Measurements from ENCODE around the gene S100A13. TPM values are rescaled to one million over a fixed set of nuclear protein-coding genes. Genes with fewer than 3 reads are reported as not detected.
"Not testable (repeated sequence)": the region's sequence is repeated elsewhere in the genome, so short reads cannot be mapped to it uniquely, and the experiment has no call there.

Gene S100A13
- total RNA-seq, 1 experiment from 2014 or later = 120 TPM

GRCh38 chr1:153577138-153577537 is 50.2 kb downstream of the S100A13 start:
- BruUV-seq (replicated peaks) = no TSS peak

GRCh38 chr1:153575497-153575896 is 51.8 kb downstream of the S100A13 start:
- H3K36me3 ChIP-seq (ENCODE audit: low read depth); DNase-seq; H3K27me3 ChIP-seq (ENCODE audit: insufficient read depth, low read depth); H3K9me2 ChIP-seq (ENCODE audit: insufficient read depth); POLR2A ChIA-PET (ENCODE audit: unreplicated experiment); CTCF ChIA-PET; H3K4me3 ChIP-seq; H3K9me3 ChIP-seq (ENCODE audit: insufficient read depth, low read depth); H2AFZ ChIP-seq; H3K4me2 ChIP-seq; H4K20me1 ChIP-seq (ENCODE audit: insufficient read depth); intact Hi-C loops (cut with micrococcal nuclease; ENCODE audit: unreplicated experiment); H3K27ac ChIP-seq; BruUV-seq (replicated peaks); H3K79me2 ChIP-seq (ENCODE audit: low read depth): not testable (repeated sequence)
- H3F3A ChIP-seq (ENCODE audit: insufficient read depth, low read depth) = peaks cover 18% of the 10 kb centered on the region; the same call in 1 of the 2 replicates
- H3K4me1 ChIP-seq (replicated peaks; ENCODE audit: insufficient read depth) = peaks cover 16% of the 10 kb centered on the region

More at GRCh38 chr1:153577138-153577537, 50.2 kb downstream of the S100A13 start:
- Histone ChIP-seq H3K79me2 (ENCODE audit: low read depth) (no peaks in the 10 kb centered on the region), H3K4me1 (replicated peaks; ENCODE audit: insufficient read depth) (peaks cover 16% of the 10 kb centered on the region), H2AFZ (no peak overlapping the region), H3K4me2 (no peak overlapping the region), H4K20me1 (ENCODE audit: insufficient read depth) (no peaks in the 10 kb centered on the region), H3K36me3 (ENCODE audit: low read depth) (no peaks in the 10 kb centered on the region), H3K9me3 (ENCODE audit: insufficient read depth, low read depth) (no peaks in the 10 kb centered on the region), H3F3A (ENCODE audit: insufficient read depth, low read depth) (peaks cover 18% of the 10 kb centered on the region; the same call in 1 of the 2 replicates), H3K9me2 (ENCODE audit: insufficient read depth) (no peaks in the 10 kb centered on the region), H3K4me3 (no peak overlapping the region), H3K27me3 (ENCODE audit: insufficient read depth, low read depth) (no peaks in the 10 kb centered on the region), H3K27ac (no peak overlapping the region)
- POLR2A ChIA-PET (ENCODE audit: unreplicated experiment) = interaction anchor here (0.6 to 0.8 kb wide), 2 partner anchors 10 to 346 kb away, joined by 4 to 12 read pairs; partner anchors contain the start of gene GATAD2B
- intact Hi-C loops (cut with micrococcal nuclease; ENCODE audit: unreplicated experiment) = no loop called here
- no peak for DNase-seq
- no peak for TF ChIP-seq EZH2 (IDR thresholded peaks at IDR 0.05; ENCODE audit: low read depth)
- CTCF ChIA-PET = interaction anchor here (1.2 kb wide), 1 partner anchor 50 kb away, joined by 11 read pairs; the partner anchor contains the start of gene S100A13

GRCh38 chr1:153575081-153575491 is 52.2 kb downstream of the S100A13 start:
- POLR2A ChIA-PET (ENCODE audit: unreplicated experiment); H4K20me1 ChIP-seq (ENCODE audit: insufficient read depth); BruUV-seq (replicated peaks); H3K36me3 ChIP-seq (ENCODE audit: low read depth); H3K4me2 ChIP-seq; CTCF ChIA-PET; H3K9me3 ChIP-seq (ENCODE audit: insufficient read depth, low read depth); H3K4me3 ChIP-seq; H3K79me2 ChIP-seq (ENCODE audit: low read depth); H2AFZ ChIP-seq; DNase-seq; H3K9me2 ChIP-seq (ENCODE audit: insufficient read depth); intact Hi-C loops (cut with micrococcal nuclease; ENCODE audit: unreplicated experiment); H3K27me3 ChIP-seq (ENCODE audit: insufficient read depth, low read depth); H3K27ac ChIP-seq: not testable (repeated sequence)
- Histone ChIP-seq H3K4me1 (replicated peaks; ENCODE audit: insufficient read depth) (peaks cover 16% of the 10 kb centered on the region), H3F3A (ENCODE audit: insufficient read depth, low read depth) (peaks cover 18% of the 10 kb centered on the region; the same call in 1 of the 2 replicates)

DNA sequence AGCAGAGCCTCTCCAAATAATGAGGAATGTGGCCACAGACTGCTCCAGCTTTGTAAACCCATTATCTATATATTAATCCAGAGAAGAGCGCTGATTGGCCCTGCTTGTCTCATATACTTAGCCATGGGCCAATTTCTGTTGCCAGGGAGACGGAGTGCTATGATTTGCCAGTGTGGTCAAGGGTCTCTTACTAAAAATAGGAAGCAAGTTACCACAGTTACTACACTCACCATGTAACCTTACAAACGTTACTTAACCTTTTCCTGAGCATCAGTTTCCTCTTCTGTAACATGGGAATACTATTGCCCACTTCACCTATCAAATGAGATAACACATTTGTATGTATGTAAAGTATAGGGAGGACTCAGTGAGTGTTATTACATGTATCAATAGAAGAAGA is 54.0 kb downstream of the S100A13 start:
- BruUV-seq (replicated peaks) = no TSS peak
- Histone ChIP-seq H3K9me3 (ENCODE audit: insufficient read depth, low read depth) (no peaks in the 10 kb centered on the region), H3F3A (ENCODE audit: insufficient read depth, low read depth) (peaks cover 19% of the 10 kb centered on the region), H3K36me3 (ENCODE audit: low read depth) (no peaks in the 10 kb centered on the region), H3K4me2 (peak overlapping the region; percentile 32), H4K20me1 (ENCODE audit: insufficient read depth) (no peaks in the 10 kb centered on the region), H3K27ac (peak overlapping the region; percentile 75), H3K9me2 (ENCODE audit: insufficient read depth) (no peaks in the 10 kb centered on the region), H3K4me3 (no peak overlapping the region), H2AFZ (no peak overlapping the region), H3K4me1 (replicated peaks; ENCODE audit: insufficient read depth) (peaks cover 21% of the 10 kb centered on the region), H3K79me2 (ENCODE audit: low read depth) (no peaks in the 10 kb centered on the region), H3K27me3 (ENCODE audit: insufficient read depth, low read depth) (no peaks in the 10 kb centered on the region)
- ChIA-PET POLR2A (ENCODE audit: unreplicated experiment) (no interaction called here), CTCF (interaction anchor here (1.0 to 1.9 kb wide), 5 partner anchors 35 to 57 kb away, joined by 3 to 13 read pairs (median 7); partner anchors contain the start of genes S100A13 and S100A16)
- intact Hi-C loops (cut with micrococcal nuclease; ENCODE audit: unreplicated experiment) = loop anchor here (5.0 kb wide), 1 partner anchor 84 kb away; the partner anchor contains the start of gene SNAPIN
- no peak for DNase-seq
- no peak for TF ChIP-seq CTCF (conservative IDR thresholded peaks at IDR 0.05)
- TF ChIP-seq EZH2 (IDR thresholded peaks at IDR 0.05; ENCODE audit: low read depth) = no peak

Measured in PC-9 (cell line).